ENCODE measurements around the gene CSMD2.
"Not testable (repeated sequence)": the region's sequence is repeated elsewhere in the genome, so short reads cannot be mapped to it uniquely, and the experiment has no call there.

CSMD2 gene

GRCh38 chr1:34108269-34108668 lies 56.8 kb downstream of the CSMD2 start:
- DNase-seq = no peak

- no peak for DNase-seq
Measured at GRCh38 chr1:34101151-34101550, 63.9 kb downstream of the CSMD2 start.

- DNase-seq = no peak
Measured at GRCh38 chr1:34100332-34100731, 64.7 kb downstream of the CSMD2 start.

DNA sequence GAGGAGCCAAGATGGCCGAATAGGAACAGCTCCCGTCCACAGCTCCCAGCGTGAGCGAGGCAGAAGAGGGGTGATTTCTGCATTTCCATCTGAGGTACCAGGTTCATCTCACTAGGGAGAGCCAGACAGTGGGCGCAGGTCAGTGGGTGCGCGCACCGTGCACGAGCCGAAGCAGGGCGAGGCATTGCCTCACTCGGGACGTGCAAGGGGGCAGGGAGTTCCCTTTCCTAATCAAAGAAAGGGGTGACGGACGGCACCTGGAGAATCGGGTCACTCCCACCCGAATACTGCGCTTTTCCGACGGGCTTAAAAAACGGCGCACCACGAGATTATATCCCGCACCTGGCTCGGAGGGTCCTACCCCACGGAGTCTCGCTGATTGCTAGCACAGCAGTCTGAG lies 72.6 kb downstream of the CSMD2 start:
- DNase-seq = not testable (repeated sequence)

DNA sequence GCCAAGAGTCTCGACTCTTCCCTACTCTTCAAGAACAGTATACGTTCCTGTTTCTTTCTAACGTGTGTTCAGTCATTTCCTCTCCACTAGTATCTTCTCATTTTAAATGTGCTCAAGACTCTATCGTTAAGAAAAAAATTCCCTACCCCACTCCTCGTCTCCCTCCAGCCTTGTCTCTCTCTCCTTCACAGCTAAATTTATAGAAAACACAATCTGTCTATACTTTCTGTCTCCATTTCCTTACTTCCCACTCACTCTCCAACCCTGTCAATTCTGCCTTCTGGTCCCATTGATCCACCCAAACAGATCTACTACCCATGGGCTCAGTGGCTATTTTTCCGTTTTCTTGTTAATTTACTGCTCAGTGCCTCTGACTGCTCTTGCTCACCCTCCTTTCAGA lies 75.3 kb downstream of the CSMD2 start:
- no peak for DNase-seq

GRCh38 chr1:34087986-34088385 lies 77.0 kb downstream of the CSMD2 start:
- no peak for DNase-seq

DNA sequence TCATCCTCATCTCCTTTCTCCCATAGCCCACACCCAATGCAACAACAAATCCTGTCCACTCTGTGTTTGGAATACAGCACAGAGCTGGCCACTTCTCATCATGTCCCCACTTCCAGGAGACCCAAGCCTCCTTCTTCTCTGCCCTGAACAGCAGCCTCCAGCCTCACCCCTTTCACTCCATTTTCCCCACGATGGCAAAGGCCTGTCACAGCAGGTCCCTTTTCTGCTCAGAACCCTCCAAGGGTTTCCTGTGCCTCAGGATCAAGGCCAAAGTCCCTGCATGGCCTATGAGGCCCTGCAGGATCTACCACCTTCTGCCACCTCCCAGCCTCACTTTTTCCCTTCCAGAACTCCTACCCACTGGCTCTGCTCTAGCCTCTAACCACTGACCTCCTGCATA lies 78.5 kb downstream of the CSMD2 start:
- DNase-seq = no peak

- no peak for DNase-seq
Measured at GRCh38 chr1:34083974-34084373, 81.1 kb downstream of the CSMD2 start.

- not testable (repeated sequence) for DNase-seq
Measured at GRCh38 chr1:34082085-34082670, 82.9 kb downstream of the CSMD2 start.

GRCh38 chr1:34078383-34078782 lies 86.6 kb downstream of the CSMD2 start:
- DNase-seq = no peak

GRCh38 chr1:34075576-34075975 lies 89.5 kb downstream of the CSMD2 start:
- DNase-seq = no peak

DNA sequence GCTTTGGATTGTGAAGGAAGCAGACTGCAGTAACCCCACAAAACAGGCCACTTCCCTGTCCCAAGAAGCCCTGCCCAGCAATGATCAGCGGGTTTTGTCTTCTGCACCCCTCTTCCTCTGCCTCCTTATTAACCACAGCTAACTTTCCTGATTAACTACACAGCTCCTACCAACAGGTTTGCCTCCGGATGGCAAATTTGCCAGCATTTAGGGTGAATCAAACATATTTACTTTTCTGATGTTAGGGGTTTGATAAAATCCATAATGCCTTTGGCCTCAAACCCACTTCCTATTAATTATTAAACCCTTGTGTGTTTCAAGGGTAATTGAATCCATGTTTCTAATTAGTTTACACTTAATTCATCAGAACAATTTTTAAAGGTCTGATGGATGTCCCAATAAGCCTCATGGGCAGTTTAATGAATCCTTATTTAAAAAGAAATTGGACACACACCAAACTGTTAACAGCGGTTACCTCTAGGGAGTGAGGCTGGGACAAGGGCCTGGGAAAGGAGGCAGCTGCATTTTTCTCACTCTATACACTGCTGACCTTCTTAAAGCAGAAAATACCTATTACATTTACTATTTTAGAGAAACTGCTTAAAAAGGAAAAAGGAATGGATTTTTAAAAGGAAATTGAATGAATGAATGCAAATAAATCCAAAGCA lies 91.9 kb downstream of the CSMD2 start:
- no peak for DNase-seq

- no peak for DNase-seq
Measured at GRCh38 chr1:34070201-34070836, 94.7 kb downstream of the CSMD2 start.

- DNase-seq = no peak
Measured at GRCh38 chr1:34066981-34067603, 97.9 kb downstream of the CSMD2 start.

DNA sequence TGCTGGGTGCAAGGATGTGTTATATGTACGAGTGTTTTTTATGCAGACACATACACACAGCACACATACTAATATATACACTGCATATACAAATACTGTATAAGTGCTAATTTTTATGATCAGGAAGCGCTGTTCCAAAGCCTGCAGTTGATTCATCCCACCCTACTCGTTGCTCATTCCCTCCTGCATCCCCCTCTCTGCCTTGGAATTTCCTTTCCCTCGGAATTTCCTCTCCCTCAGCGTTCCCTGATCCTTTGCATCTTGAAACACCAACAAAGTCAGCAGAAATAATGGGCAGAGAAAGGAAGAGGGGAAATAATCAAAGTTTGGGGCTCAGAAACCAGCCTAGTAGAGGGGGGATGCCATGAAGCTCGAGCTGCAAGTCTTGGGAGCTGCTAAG lies 98.9 kb downstream of the CSMD2 start:
- no peak for DNase-seq

GRCh38 chr1:34065498-34065897 lies 99.5 kb downstream of the CSMD2 start:
- no peak for DNase-seq

GRCh38 chr1:34060901-34061415 lies 104.1 kb downstream of the CSMD2 start:
- DNase-seq = no peak

GRCh38 chr1:34060187-34060730 lies 104.8 kb downstream of the CSMD2 start:
- no peak for DNase-seq

DNA sequence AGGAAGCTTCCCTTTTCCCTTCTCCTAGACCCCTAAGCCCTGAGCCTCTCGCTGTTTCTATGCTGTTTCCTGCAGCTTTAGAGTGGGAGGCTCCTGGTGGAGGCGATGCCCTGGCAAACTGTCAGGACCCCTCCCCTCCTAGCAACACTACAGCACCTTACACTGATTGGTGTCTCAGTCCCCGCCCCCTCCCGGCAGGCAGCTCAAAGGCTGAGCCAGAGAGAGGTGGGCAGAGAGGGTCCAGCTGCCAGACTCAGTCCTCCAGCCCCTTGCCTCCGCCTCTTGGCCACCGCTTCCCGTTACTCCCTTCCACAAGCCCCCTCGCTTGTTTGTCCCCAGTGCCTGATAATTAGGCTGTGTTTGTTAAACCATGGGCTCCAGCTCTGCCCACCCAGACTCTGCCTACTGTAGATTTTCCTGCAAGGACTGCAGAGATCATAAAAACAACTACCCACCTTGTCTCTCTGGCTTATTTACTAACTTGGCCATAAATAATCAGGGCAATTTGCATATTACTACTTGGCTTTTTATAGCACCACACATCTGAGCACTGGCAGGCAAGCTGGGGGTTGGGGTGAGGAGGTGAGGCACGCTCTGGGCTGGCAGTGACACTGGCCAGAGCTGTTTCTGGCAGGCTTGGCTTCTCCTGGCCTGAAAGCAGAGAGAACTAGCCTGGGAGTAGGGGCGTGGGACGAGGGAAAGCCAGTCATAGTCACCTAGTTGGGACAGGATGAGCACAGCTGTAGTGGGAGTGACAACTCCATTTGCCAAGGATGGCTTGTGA lies 107.5 kb downstream of the CSMD2 start:
- DNase-seq = no peak

GRCh38 chr1:34055818-34056217 lies 109.2 kb downstream of the CSMD2 start:
- no peak for DNase-seq

DNA sequence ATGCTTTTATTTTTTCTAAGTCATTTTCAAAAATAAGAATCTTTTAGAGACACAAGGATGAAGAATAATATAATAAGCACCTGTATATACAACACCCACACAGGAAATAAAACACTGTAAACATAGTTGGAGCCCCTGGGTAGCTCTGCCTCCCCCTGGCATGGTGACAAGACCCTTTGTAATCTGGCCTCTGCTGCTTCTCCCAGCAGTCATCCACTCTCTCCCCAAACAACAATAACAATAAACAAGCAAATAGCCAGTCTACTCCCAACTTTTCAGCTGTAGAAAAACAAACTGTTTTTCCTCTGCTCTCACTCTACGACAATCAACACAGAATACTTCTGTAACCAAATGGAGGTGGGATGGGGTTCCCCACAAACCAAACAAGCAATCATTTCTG lies 110.1 kb downstream of the CSMD2 start:
- no peak for DNase-seq

DNA sequence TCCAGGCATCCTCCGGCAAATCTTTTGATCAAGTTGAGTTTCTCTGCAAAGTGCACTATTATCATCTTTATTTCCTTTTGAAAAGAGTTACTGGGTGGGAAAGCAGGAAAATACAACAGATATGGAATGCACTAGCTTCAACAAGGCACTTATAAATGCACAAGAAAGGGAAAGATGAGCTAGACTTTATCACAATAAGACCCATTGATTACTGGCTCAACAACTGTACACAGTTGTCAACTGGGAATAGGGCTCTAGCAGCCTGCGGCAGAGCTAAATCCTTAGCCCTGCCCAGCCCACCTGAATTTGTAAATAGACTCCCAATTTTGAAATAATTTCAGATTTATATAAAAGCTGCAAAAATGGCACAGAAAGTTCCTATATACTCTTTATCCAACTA lies 111.4 kb downstream of the CSMD2 start:
- DNase-seq = no peak

GRCh38 chr1:34052565-34052964 lies 112.5 kb downstream of the CSMD2 start:
- no peak for DNase-seq
